Measurements from ENCODE around the gene TMEM181.

- TF ChIP-seq, protein P1, sequence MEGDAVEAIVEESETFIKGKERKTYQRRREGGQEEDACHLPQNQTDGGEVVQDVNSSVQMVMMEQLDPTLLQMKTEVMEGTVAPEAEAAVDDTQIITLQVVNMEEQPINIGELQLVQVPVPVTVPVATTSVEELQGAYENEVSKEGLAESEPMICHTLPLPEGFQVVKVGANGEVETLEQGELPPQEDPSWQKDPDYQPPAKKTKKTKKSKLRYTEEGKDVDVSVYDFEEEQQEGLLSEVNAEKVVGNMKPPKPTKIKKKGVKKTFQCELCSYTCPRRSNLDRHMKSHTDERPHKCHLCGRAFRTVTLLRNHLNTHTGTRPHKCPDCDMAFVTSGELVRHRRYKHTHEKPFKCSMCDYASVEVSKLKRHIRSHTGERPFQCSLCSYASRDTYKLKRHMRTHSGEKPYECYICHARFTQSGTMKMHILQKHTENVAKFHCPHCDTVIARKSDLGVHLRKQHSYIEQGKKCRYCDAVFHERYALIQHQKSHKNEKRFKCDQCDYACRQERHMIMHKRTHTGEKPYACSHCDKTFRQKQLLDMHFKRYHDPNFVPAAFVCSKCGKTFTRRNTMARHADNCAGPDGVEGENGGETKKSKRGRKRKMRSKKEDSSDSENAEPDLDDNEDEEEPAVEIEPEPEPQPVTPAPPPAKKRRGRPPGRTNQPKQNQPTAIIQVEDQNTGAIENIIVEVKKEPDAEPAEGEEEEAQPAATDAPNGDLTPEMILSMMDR (IDR thresholded peaks at IDR 0.05), result no peak
- TF ChIP-seq POLR2A (IDR thresholded peaks at IDR 0.05), result no peak
These were observed 4.6 kb downstream of the TMEM181 start for GRCh38 chr6:158564243-158565121.
